GM19193 (cell line): ENCODE results near the gene FOXF2.

Source experiments
- POLR2A ChIP-seq: IDR thresholded peaks from 4 replicates; pipeline ENCODE4 v1.6.1; 2011; ENCODE audit not compliant: insufficient read depth, insufficient read length; ENCODE audit errors: extremely low read depth

FOXF2 gene

GRCh38 chr6:1372690-1373089 is 16.7 kb upstream of the FOXF2 start:
- no peak for TF ChIP-seq POLR2A

- no peak for TF ChIP-seq POLR2A
These were observed 12.7 kb upstream of the FOXF2 start for GRCh38 chr6:1376653-1377052.

GRCh38 chr6:1377526-1377925 is 11.8 kb upstream of the FOXF2 start:
- TF ChIP-seq POLR2A, result no peak

GRCh38 chr6:1378065-1379016 is 11.0 kb upstream of the FOXF2 start:
- TF ChIP-seq POLR2A, result no peak

GRCh38 chr6:1379017-1379787 is 10.2 kb upstream of the FOXF2 start:
- TF ChIP-seq POLR2A, result no peak

- no peak for TF ChIP-seq POLR2A
These were observed 9.6 kb upstream of the FOXF2 start for GRCh38 chr6:1379788-1380147.

GRCh38 chr6:1380625-1381427 is 8.6 kb upstream of the FOXF2 start:
- TF ChIP-seq POLR2A, result no peak

- TF ChIP-seq POLR2A, result no peak
These were observed 7.7 kb upstream of the FOXF2 start for GRCh38 chr6:1381481-1382330.

GRCh38 chr6:1382331-1382882 is 7.0 kb upstream of the FOXF2 start:
- TF ChIP-seq POLR2A, result no peak

GRCh38 chr6:1382883-1383728 is 6.3 kb upstream of the FOXF2 start:
- no peak for TF ChIP-seq POLR2A

GRCh38 chr6:1383729-1384548 is 5.4 kb upstream of the FOXF2 start:
- no peak for TF ChIP-seq POLR2A

- no peak for TF ChIP-seq POLR2A
These were observed 4.7 kb upstream of the FOXF2 start for GRCh38 chr6:1384549-1385128.
